ENCODE data around the gene TAF6L. TPM values are rescaled to one million over a fixed set of nuclear protein-coding genes. Genes with fewer than 3 reads are reported as not detected.
"Not testable (repeated sequence)": the region's sequence is repeated elsewhere in the genome, so short reads cannot be mapped to it uniquely, and the experiment has no call there.

TAF6L gene
- total RNA-seq, 1 experiment from 2014 or later, result 28.0 TPM

DNA sequence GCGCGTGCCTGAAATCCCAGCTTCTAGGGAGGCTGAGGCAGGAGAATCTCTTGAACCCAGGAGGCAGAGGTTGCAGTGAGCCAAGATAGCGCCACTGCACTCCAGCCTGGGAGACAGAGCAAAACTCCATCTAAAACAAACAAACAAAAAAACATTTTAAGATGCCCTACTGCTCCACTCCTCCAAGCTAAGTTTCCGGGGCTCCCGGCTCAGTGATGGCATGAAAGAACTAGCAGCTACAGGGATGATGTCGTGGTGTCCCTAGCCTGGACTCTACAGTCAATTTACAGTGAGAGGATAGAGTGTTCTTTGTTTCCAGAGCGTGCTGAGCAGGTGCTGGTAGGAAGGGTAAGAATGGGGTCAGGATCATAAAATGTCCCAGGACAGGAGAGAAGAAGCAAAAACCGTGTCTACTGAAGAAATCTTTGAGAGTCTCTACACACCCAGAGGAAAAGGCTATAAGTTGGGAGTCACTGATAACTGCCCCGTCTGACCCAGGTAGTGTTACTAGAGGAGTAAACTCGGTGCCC, 16.0 kb upstream of the TAF6L start:
- DNase-seq (ENCODE audit: low spot score), result no peak

DNA sequence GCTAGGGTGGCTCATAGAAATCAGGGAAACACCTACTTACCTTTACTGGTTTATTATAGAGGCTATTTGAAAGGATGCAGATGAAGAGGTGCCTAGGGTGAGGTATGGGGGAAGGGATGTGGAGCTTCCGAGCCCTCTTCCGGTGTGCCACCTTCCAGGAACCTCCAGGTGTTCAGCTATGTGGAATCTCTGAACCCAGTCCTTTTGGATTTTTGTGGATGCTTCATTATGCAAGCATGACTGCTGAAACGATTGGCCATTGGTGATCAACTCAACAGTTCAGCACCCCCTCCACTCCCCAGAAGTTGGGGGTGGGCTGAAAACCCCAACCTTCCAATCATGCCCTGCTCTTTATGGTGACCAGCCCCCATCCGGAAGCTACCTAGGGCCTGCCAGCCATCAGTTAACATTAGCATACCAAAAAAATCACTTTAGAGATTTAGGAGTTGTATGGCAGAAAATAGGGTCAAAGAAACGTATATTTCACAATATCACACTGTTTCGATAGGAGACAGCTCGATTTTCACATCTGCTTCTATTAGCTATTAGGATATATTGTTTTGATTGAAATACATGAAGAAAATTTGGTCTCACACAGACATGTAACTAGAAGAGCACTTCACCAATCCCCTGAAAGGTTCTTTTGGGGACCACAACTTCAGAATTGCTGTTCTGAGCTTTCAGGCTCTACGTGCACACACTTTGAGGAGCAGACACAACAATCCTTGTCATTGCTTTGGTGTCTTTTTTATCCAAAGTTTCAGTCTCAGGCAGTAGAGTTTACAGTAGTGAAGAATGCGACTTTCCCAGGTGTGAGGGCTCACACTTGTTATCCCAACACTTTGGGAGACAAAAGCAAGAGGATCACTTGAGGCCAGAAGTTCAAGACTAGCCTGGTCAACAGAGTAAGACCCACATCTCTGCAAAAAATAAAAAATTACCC, 13.1 kb upstream of the TAF6L start:
- DNase-seq (ENCODE audit: low spot score), result no peak

DNA sequence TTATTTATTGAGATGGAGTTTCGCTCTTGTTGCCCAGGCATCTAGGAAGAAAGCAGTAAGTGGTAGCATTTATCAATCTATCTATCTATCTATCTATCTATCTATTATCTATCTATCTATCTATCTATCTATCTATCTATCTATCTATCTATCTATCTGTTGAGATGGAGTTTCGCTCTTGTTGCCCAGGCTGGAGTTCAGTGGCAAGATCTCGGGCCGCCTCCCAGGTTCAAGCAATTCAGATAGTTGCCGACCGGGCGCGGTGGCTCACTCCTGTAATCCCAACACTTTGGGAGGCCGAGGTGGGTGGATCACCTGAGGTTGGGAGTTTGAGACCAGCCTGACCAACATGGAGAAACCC, 10.3 kb upstream of the TAF6L start:
- DNase-seq (ENCODE audit: low spot score), result not testable (repeated sequence)

DNA sequence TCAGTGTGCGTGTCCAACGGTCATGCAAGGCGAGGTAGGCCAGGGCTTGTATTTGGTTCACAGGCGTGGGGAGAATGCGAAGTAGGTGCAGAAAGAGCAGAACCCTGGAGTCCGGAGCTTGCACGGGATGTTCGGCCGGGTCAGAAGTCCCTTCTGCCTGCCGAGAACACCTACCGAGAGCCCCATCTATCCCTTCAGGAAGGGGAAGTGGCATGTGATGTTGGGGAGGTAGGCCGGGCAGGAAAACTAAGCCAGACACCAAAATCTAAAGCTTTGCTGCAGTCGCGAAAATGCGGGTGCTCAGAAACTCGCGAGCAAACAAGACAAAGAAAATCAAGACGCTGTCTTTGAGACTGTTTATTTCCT, 435 bp upstream of the TAF6L start:
- no peak for DNase-seq (ENCODE audit: low spot score)

DNA sequence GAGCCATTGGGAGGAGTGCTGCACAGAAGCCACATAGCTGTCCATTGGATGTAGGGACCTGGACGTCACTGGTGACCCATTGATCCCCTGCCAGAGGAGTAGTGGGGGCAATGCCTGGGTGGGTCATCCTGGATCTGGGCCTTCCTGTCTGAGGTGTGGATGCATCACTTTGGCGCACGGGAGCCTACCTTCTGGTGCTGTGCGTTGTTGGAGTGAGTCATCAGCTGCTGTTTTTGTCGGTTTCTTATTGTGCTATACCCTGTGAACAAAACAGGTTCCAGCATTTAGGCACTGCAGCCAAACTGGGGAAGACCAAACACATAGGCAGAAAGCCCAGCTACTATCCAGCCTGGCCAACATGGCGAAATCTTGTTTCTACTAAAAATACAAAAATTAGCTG, 3.2 kb downstream of the TAF6L start:
- DNase-seq (ENCODE audit: low spot score), result no peak

DNA sequence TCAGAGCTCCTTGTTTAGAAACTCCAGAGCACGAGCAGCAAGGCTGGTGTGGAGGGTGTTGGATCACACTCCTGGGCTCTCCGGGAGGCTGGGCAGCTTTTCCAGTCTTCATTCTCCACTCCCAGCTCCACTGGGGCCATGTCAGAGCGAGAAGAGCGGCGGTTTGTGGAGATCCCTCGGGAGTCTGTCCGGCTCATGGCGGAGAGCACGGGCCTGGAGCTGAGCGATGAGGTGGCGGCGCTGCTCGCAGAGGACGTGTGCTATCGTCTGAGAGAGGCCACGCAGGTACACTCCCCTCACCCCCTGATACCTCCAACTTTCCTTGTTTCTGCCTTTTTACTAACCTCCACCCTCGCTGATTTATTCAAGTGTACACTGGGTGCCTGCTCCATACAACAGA, 4.5 kb downstream of the TAF6L start:
- no peak for DNase-seq (ENCODE audit: low spot score)

DNA sequence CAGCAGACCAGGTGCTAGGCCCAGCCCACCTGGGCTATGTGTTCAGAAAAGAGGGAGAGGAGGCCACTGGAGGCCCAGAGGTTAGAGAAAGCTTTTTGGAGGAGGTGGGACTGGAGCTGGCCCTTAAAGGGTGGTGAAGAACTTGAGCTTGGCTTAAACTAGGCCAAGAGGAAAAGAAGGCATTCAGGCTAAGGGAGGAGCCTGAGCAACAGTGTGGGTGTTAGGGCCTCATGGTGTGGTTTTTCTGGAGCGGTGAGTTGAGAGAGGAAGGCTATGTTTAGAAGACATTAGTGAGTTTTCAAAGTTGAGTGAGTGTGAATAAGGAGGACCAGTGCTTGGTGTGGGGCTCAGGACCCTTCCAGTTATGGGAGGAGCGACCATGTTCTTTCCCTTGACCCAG, 6.2 kb downstream of the TAF6L start:
- no peak for DNase-seq (ENCODE audit: low spot score)

DNA sequence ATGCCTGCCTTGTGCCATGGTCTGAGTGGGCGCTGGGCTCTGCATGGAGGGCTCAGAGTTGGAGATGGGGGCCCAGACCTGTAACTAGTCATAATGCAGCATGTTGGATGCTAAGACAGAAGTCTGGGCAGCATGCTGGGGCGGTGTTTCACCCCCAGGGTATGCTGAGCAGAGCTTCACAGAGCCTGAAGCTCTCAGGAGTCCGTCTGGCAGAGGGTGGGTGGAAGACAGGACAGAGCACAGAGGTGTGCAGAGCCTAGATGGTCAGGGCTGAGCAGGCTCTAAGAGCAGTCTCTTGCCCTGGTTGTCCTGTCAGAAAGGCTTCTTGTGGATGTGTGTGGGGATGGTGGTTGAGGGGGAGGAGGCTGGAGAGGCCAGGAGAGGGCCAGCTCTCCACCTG, 7.2 kb downstream of the TAF6L start:
- no peak for DNase-seq (ENCODE audit: low spot score)

DNA sequence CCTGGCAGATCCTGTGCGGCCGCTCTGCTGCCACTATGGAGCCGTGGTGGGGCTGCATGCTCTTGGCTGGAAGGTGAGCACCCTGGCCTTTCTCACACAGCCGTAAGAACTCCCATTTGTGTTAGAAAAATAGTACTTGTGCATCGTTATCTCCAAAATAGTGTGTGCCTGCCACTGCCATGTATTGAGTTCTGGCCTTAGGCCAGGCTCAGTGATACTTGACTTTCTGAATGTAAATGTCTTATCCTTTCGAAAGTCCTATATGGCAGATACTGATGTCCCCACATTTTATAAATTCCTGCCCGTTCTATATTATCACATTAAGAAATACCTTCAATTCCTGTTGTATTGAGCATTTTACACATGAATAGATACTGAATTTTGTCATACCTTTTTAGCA, 11.6 kb downstream of the TAF6L start:
- no peak for DNase-seq (ENCODE audit: low spot score)

DNA sequence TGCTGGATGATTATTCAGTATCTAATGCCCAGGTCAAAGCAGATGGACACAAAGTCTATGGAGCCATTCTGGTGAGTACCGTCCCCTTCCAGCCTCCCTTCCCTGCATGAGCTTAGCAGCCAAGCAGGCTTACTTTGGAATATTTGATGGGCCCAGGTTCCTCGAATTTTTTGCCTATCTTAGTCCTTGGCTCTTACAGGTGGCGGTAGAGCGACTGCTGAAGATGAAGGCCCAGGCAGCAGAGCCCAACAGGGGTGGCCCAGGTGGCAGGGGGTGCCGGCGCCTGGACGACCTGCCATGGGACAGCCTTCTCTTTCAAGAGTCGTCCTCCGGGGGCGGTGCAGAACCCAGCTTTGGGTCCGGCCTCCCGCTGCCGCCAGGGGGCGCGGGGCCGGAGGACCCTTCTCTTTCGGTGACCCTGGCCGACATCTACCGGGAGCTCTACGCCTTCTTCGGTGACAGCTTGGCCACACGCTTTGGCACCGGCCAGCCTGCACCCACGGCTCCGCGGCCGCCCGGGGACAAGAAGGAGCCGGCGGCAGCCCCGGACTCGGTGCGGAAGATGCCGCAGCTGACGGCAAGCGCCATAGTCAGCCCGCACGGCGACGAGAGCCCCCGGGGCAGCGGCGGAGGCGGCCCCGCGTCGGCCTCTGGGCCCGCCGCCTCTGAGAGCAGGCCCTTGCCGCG, 15.3 kb downstream of the TAF6L start:
- peak; percentile 63 for DNase-seq (ENCODE audit: low spot score)

DNA sequence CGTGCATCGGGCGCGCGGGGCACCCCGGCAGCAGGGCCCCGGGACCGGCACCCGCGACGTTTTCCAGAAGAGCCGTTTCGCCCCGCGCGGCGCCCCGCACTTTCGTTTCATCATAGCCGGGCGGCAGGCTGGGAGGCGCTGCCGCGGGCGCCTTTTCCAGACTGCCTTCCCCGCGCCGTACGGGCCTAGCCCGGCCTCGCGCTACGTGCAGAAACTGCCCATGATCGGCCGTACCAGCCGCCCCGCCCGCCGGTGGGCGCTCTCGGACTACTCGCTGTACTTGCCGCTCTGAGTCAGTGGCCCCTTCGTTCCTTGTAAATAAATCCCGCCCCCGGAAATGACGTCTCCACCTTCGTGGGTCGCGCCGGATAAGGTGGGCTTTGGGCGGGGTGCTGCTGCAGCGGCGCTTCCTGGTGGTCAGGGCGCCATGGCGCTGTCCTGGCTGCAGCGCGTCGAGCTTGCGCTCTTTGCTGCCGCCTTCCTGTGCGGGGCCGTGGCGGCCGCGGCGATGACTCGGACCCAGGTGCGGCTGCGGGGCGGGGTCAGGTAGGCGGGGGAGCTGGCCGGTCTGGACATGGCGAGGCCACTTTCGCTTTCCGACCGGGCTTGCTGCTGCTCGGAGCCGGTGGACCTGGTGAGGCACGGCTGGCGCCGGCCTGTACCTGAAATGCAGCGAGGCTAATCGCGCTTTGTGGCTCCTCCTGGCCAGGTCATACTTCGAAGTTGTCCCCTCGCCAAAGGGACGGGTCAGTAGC, 16.0 kb downstream of the TAF6L start, which contains the start of gene TMEM179B:
Gene TMEM179B, plus strand, starts transcription at position 398 of the 755 bp plus-strand sequence. Its CDS starts 30 bp downstream, at position 428.
- DNase-seq (ENCODE audit: low spot score), result peak; percentile 96

DNA sequence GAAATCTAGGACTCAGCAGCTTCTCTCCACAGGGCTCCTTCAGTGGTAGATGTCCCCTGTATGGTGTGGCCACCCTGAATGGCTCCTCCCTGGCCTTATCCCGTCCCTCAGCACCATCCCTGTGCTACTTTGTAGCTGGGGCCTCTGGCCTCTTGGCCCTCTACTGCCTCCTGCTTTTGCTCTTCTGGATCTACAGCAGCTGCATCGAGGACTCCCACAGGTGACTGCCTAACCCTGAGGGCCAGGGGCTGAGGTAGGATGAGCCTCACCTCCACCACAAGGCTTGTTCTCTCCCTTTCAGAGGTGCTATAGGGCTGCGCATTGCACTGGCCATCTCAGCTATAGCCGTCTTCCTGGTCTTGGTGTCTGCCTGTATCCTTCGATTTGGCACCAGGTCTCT, 17.8 kb downstream of the TAF6L start:
- DNase-seq (ENCODE audit: low spot score), result no peak

DNA sequence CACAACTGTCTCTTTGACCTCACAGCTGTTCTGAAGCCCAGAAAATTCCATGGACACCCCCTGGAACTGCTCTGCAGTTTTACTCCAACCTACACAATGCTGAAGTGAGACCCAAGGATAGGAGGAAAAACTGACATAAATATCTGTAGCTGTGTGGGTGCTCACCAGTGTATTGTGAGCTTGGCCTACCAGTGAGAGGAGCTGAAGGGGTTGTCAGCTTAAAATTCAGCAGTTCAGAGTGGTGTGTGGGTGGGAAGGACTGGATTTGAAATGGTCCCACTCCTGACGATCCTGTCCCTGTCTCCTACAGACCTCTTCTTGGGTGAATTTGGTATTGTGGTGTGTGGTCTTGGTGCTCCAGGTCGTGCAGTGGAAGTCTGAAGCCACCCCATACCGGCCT, 18.4 kb downstream of the TAF6L start:
- no peak for DNase-seq (ENCODE audit: low spot score)

DNA sequence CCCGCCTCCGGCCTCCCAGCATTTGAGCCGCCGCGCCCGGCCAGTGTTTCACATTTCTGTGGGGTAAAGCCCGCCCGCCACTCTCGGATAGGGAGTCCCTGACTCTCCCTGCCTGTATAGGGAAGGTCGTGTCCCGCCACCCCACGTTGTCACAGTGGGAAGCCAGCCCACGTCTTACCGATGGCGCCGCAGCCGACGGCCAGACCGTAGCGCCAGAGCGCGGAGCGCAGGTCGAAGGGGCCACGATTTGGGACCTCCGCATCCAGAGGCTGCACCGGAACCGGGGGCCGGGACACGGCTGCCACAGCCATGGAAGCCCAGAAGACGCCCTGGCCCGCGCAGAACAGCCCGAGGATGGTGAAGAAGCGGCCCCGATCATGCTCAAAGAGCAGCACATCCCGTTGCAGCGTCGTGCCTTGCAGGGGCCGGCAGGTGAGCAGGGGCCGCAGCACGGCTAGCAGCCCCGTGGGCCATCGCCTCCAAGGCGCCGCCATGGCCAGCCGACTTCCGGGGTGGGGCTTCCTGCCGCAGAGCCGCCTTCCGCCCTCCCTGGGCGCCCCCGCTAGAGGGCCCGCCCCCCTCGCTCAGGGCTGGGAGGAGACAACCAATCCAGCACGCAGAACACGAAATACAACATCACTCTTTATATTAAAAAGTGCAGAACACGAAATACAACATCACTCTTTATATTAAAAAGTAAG, 20.5 kb downstream of the TAF6L start, which contains the start of gene TMEM223:
Gene TMEM223, minus strand, starts transcription at position 506 of the 701 bp plus-strand sequence. Its CDS starts 12 bp downstream, at position 494.
- peak; percentile 68 for DNase-seq (ENCODE audit: low spot score)

DNA sequence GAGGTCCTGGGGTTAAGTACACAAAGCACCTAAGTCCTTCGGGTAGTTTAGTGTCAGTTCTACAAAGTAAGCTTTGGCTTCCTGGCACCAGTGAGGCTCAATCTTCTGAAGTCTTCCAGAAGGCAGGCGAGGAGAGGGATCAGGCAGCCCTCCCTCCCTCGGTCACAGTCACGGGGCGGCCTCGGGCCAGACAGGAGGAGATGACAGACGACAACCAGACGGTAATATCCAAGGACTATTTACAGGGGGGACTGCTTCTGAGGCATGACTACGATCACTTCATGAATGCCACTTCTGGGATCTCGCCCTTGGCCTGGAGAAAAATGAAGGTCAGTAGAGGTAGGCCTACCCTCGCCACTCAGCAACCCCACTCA, 21.0 kb downstream of the TAF6L start:
- DNase-seq (ENCODE audit: low spot score), result no peak

DNA sequence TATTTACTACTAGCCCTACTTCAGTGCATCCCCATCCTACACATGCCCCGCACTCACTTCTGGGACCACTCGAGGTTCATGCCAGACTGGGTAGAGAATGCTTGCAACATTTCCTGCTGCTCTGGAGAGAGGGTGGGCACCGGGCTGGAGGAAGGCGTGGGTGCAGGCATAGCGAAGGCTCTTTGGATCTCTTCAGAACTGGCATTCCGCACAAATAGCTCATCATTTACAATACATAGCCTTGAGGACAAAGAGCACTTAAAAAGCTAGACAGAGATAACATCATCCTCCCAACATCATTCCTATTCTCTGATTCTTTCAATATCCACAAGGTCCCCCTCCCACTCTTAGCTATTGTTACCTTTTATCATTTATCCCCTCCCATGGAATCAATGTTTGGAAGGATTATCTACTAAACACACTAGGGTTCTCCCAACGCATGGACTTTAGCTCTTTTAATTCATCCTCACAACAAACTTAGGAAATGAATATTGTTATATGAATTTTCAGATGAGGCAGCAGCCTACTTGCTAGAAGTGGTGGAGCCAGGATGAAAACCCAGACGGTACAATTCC, 23.1 kb downstream of the TAF6L start:
- DNase-seq (ENCODE audit: low spot score), result no peak

DNA sequence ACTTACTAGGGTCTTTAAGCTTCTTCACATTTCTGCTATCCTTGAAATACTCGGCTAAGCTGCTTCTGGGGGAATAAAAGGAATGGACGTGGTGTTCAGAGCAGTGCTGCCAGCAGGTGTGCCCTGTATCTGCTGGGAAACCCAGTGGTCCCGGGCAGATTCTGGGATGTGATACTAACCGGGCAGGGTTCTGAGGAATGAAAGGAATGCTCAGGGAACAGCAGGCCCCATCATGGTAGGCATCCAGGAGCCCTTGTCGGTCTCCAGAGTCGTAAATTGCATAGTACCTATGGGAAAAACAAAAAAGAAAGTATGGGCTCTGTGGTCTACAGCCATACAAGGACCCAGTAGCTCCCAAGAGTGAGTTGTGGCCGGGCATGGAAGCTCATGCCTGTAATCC, 25.1 kb downstream of the TAF6L start:
- DNase-seq (ENCODE audit: low spot score), result no peak

DNA sequence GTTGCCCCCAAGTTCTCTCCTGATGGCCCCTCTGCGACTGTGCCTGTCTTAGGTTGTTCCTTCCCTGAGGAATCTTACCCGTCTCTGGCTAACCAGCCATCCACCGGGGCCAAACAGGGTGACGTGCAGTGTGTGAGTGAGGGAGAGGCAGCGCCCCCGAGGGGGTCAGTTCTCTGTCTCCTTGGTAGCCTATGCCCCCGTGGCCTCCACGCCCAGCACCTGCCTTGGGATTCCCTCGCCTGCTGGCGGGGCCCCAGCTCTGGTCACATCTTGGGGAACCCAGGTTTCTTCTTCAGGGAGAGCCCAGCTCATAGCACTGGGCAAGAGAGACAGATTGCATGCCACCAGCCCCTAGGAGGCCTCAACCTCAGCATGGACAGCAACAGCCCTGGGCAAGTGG, 28.3 kb downstream of the TAF6L start:
- no peak for DNase-seq (ENCODE audit: low spot score)

DNA sequence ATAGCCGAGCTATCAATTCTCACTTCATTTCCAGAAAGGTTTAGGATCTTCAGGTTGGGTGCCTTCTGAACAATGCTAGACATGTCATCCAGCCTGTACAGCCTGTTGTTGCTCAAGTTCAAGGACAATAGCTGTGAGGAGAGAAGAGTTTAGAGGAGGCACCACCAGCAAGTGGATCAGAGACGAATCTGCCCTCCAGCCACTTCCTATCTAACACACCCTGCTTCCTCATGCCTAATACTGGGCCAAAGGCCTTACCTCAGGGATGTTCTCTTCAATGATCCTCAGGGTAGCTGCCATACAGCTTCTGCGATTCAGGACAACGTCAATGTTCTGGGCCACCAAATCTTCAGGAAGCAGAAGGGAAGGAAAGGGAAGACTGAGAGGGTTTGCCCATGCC, 29.9 kb downstream of the TAF6L start:
- DNase-seq (ENCODE audit: low spot score), result no peak

DNA sequence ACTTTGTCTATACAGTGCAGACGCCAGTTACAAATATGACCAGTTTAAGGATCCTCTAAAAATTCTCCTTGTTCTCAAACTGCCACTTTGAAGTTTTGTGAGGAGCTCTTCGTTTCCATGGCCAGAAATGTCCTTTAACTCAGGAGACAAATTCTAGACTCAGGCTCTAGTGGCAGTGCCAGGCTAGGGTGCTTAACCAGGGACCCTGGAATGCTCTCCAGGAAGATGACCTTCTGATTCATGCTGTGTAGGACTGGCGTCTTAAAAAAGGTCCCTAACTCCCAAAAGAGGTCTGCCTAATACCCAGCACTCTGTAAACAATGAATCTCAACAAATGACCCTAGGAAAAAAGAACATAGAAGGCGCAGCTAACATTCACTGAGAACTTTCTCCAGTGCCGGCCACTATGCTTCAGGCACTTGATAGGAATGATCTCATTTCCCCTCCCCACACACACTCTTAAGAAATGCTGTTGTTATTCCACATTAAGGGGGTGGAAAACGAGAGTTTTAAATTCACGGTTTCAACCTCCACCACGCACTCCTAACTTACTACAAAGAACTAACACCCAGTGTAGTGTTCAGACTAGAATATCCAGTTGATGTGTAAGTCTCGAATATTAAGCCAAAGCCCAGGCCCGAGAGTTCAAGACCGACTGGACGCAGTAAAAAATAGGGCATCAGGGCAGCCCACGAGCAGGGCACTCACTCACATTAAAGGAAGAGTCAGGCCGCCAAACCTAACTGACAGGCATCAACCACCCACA, 33.3 kb downstream of the TAF6L start:
- DNase-seq (ENCODE audit: low spot score), result peak; percentile 23
